Caki2 (cell line): ENCODE measurements around the gene TAGLN2. TPM values are rescaled to one million over a fixed set of nuclear protein-coding genes. Genes with fewer than 3 reads are reported as not detected.

Experiments
- DNase-seq: peaks from one replicate; pipeline ENCODE4 v3.0.0-alpha.2; 2015; ENCODE audit warnings: low read depth
- in situ Hi-C: cut with HindIII; loops from 2 replicates; pipeline ENCODE4 v1.10.0; 2016; ENCODE audit warnings: low sequenced_read_pairs, low pct_unique_long_range_greater_than_20kb, mixed read lengths
- total RNA-seq: library from RNA; depleted of rRNA; stranded (reverse); fragments of >200 nt; shearing (Covaris generic); gene quantifications from 2 replicates; pipeline ENCODE4 v1.2.3, GENCODE V29; 2014; ENCODE audit warnings: low replicate concordance

TAGLN2 gene
- total RNA-seq, 1 experiment from 2014 or later = 758 TPM

DNA sequence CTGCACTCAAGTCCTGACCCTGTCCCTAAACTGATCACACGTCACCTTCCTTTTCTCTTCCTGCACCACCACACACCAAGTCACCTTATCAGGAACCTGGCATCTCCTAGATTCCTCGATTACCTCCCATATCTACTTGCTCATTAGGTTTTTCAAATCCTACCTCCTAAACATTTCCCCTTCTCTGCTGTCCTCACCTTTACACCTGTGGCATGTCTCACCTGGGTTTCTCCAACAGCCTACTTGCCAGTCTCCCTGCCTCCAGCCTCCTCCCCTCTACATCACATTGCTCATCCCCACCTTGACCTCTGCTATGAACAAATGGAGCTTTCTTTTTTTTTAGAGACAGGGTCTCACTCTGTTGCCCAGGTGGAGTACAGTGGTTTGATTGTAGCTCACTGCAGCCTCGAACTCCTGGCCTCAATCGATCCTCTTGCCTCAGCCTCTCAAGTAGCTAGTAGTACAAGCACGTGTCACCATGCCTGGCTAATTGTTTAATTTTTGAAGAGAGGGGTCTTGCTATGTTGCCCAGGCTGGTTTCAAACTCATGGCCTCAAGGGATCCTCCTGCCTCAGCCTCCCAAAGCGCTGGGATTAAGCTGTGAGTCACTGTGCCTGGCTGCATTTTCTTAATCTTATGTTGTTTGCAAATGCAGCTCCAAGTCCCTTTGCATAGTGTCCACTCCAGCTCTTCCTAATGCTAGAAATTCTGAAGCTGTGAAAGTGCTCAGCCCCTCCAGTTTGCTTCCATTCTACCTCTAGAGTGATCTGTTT, 13.8 kb upstream of the TAGLN2 start:
- in situ Hi-C loops = no loop called here
- DNase-seq = no peak

DNA sequence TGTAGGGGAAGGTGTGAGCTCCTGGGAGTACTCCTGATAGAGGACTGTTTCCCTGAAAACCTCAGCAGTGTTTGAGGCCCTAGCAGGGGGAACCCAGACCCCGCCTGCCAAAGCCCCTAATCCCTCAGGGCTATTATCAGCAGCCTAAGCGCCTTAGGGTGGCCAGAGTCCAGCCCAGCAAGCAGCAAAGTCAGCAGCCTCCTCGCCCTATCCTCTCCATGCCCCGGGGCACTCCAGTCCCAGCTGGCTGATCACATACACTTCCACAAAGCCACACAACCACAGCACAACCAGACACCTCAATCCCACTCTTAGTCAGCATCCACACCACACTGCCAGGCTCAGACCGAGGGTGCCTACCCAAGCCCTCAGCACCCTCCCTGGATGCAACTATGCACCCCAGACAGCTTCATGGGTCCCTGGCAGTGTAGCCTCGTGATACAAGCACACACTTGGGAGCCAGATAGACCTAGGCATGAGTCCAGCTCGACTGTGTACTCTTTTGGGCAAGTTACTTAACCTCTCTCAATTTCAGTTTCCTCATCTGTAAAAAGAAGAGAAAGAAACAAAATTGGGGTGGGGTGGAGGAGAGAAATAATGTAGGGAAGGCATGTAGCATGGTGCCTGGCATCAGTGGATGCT, 13.0 kb upstream of the TAGLN2 start:
- no peak for DNase-seq
- in situ Hi-C loops = no loop called here

DNA sequence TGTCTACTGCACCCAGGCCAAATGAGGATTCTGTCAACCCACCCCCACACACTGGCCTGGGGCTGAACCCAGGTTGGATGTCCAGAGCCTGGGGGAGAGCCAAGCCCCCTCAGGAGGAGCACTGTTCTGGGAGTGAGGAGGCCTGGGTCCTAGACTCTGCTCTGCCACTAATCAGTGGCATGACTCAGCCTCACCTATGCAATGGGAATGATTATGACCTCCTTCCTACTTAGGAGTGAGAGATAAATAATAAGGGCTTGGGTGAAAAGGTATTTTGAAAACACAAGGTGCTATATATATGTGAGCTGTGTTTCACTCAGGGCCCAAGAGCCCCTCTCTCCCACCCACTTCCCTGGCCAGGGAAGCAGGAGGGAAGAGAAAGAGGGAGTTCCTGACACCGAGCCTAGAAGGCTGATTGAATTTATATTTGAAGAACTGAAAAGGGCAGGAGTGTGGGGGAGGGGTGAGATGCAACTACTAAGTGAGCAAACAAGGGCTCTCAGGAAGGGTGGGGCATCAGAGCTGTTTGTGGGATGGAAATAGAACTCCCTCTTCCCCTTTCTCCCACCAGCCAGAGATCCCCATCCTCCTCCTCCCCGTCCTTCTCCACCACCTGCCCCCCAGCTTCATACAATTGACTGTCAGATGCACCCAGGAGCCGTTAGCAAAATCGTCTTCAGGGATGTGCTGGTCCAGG, 11.9 kb upstream of the TAGLN2 start:
- in situ Hi-C loops = no loop called here
- no peak for DNase-seq

DNA sequence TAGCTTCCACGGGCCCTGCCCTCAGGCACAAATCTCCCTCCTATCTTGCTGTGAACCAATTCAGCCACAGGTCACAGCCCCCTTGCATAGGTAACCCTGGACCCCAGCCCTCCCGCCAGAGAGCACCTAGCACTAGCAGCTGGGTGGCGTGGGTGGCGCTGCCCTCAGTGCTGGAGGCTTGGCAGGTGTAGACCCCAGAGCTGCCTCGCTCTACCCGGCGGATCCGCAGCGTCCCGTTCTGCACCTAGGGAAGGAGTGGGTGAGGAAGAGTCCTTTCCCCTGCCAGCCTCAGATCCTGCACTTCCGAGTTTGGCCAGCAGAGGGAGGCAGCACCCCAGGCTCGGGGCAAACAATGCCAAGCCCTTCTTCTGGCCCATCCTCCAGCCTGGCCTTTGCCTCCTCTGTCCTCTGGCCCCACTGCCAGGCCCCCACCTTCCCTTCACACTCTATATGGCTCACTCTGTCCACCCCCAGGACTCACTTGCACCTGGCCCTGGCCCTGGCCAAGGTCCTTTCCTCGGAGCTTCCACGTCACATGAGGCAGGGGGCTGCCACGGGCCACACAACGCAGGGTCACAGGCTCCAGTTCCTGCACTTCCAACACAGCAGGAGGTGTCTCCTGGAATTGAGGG, 11.1 kb upstream of the TAGLN2 start:
- in situ Hi-C loops = no loop called here
- peak; percentile 45 for DNase-seq

DNA sequence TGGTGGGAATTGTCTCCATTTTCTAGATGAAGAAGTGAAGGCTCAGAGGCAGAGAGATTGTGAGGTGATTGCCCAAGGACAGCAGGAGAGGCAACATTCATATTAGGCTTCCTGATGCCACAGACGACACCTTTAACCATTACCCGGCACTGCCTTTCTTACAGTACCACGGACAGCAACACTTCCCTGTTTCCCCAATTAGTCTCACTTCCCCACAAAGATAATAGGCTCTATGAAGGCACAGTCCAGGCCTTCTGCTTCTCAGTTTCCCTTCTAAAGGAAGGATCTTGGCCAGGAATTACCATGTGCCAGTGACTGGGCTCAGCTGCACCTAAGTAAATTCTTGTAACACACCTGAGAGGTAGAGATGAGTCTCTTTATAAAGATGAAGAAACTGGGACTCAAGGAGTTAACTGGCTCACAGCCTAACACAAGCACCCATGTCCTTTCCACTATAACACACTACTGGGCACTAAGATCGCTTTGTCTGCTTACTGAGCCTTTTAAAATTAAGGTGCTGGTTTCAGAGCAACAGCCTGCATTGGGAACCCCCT, 10.5 kb upstream of the TAGLN2 start:
- no peak for DNase-seq
- in situ Hi-C loops = no loop called here

DNA sequence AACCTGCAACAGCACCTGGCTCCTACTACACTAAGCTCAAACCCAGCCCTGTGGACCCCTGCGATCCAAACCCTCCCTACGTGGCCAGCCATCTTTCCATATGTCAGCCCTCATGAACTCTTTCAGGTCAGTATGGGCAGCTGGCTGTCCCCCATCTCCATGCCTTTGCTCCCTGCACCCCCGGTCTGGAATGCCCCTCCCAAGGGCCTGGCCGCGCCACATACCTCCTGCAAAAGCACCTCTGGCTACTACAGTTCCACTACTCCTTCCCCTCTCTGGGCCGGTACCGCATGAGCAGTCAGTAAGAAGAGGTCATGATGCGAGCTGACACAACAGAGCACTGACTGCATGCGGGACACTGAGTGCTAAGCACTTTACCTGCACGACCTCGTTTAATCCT, 10.0 kb upstream of the TAGLN2 start:
- in situ Hi-C loops = no loop called here
- DNase-seq = no peak

DNA sequence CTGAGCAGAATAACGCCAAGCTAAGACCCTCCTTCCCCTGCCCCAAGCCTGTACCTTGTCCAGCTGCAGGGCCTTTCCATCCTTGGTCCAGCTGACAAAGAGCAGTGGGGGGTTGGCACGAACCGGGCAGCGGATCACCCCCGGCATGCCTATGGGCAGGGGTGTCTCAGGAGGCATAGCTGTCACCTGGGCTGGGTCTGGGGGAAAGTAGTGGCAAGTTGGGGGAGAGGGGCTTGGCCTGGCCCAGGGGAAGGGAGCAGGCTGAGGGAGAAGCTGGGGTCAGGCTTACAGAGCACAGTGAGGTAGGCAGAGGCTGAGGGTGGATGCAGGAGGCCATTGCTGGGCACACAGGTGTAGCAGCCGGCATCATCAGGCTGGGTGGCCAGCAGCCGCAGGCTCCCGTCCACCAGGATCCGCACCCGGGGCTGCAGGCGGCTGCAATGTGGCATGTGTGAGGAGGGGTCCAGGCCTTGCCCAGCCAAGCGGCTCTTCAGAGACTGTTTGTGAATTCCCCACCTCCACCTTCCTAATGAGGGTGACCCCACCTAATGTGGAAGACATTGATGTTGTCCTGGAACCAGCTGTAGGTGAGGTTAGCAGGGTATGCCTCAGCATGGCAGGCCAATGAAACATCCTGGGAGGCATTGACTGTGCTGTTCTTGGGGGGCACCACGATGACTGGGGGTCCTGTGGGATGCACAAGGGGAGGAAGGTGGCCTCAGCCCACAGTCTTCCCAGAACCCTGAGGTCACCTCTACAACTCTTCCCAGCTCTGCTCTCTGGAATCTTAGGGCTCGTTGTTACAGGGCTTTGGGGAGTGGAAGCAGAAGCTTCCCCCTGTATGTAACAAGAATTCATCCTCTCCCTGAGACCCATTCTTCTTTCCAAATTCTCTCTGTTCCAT, 9.1 kb upstream of the TAGLN2 start:
- in situ Hi-C loops = no loop called here
- DNase-seq = no peak

DNA sequence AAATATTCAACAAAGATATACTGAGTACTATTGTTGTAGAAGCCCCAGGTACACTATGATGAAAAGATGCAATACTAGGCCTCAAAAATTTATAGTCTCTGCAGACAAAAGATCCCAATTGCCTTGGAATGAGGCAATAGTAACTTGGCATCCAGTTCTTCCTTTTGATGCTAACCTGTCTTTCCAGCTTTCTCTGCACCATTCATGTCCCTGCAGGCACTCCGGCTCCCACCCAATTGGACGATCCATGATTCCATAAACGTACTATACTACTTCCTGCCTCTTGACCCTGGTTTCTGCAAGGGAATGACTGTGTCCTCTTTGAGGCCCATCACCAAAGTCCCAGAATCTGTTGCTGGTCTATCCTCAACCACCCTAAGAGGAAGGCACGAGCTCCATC, 8.0 kb upstream of the TAGLN2 start:
- in situ Hi-C loops = no loop called here
- DNase-seq = no peak

DNA sequence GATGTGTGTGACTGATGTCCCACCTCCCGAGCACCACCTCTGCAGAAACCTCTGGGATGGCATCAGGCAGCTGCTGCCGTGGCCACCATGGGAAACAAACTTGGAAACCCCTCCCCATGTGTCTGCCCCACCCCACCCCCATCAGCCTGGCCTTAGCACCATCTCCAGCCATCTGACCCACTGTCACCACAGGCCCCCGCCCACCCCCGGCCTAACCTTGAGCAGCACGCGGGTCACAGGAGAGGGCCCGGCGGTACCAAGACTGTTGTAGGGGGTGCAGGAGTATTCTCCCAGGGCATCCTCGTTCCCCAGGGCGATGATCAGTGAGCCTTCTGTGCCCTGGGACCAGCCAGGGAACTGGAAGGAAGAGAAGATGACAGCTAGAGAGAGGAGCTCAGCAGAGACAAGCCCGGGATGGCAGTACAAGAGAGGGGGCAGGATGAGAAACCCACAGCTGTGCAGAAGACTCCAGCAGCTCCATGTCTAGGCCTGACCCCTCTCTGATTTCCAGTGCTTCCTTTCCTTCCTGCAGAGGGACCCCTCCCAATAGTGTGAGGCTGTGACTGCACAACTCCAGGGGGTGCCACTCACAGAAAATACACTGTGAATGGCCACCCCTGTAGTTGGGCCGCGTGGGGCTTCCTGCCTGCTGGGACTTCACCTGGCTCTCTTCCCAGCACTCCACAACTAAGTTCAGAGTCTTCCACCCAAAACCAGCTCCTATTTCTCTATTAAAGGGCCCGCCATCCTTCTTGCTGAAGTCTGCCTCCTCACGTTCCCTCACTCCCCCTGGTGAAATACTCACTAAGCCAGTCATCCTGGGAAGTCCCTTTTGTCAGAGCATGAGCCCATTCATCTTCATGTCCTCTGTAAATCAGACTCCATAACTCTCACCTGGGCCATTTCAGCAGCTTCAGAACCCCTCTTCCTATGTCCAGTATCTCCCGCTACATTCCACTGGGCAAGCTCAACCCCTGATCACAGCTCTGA, 7.3 kb upstream of the TAGLN2 start:
- in situ Hi-C loops = no loop called here
- no peak for DNase-seq

DNA sequence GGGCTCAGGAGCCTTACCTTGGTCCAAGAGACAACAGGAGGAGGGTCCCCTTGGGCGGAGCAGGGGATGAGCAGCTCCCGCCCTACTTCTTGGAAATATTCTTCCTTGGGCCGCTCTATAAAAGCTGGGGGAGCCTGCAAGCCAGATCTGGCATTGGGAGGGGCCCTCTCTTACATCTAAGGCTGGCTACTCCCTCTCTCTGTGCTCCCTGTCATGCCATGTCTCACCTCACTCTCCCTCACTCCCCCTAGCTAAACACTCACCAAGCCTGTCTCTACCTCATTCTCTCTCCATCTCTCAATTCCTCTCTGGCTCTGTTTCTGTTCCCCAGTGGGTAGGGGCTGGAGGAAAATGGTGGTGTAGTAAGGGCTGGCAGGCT, 6.5 kb upstream of the TAGLN2 start:
- in situ Hi-C loops = no loop called here
- DNase-seq = no peak

DNA sequence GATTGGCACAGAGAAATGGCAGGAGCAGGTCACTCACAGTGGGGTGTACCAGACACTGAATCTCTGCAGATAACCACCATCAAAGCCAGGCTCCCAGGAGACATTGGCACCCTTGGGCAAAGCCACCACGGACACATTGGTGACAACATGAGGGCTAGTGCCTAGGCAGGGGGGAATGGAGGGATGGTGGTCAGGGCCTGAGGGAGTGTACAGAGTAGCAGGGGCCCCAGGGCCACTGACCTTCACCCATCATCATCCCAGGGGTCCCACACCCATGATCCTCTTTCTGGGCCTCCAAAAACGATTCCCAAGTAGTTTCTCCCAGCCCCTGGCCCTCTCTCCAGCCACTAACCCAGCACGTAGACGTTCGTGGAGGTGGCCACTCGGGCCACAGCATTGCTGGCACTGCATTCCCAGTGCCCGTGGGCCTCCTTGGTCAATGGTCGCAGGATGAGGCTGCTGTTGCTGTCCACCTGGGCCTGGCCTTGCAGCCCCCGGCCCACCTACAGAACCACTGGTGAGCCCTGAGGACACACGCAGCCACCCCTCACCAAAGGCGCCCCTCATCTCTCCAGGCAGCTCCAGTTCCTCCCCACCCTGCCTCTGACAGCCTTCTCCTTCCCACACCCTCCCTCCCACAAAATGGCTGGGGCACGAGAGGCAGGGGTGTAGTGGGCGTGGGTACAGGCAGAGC, 5.9 kb upstream of the TAGLN2 start:
- no peak for DNase-seq
- in situ Hi-C loops = no loop called here

DNA sequence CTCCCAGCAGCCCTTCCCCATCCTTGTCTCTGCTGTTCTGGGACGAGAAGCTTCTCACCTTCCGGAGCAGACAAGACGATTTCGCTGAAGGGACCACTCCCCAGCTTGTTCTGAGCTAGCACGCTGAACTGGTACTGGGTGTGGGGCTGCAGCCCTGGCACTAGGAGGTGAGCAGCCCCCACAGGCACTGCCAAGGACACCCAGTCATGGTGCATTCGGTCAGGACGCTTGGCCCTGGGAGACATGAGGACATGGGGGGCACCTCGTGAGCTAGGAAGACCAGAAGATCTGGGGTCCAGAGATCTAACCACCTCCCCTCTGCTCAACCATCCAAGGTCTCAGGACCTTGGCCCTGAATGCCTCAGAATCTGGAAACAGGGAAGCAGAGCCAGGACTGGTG, 5.3 kb upstream of the TAGLN2 start:
- no peak for DNase-seq
- in situ Hi-C loops = no loop called here

DNA sequence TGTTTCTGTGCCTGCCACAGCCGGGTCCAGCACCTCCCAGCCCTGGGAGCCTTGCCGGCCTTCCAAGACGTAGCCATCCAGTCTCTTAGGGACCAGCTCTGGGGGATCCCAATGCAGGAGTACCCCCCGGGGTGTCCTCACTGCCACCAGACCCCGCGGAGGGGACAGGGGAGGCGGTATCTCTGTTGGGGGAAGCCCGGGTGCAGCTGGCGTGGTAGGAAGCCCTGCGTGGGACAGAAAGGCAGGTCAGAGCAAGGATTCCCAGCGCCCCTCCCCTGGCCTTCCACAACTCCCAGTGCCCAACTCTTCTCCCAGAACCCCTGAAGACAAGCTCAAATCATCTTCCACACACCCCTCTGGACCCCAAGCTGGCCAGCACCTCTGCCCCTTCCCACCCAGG, 4.9 kb upstream of the TAGLN2 start:
- in situ Hi-C loops = no loop called here

DNA sequence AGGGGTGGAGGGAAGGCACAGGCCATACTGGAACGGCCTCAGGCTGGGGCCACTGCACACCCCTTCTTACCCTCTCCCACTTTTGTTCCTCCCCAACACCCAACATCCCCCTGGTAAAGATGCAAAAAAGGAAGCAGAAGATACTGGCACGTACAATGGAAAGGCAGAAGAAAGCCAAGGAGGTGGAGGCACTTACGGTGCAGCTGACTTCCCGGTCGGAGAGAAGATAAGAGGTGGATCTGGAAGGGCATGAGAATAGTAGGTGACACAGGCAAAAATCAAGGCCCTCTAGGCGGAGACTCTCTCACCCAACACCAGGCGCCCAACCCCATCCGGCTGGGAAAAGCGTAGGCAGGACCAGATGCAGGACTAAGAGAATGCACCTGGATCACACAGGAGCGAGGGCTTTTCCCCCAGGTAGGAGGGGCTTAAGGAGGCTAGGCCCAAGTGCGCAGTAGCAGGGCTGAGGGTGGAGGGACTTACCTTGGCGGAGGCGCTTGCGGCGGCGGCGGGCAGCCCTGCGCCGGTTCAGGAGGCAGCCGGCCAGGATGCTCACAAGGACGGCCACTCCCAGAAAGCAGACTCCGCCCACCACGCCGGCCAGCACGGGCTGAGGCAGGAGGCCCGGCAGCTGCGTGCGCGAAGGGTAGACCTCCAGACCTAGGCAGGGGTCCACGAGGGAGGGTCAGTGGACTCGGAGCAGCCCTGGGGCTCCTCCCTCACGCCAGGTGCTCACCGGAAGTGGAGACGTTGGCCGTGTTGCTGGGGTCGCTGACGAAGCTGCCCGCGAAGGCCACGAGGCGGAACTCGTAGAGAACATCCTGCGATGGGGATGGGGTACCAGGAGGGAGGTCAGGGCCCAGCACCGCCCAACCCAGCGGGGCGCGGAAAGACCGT, 4.1 kb upstream of the TAGLN2 start:
- in situ Hi-C loops = no loop called here
- DNase-seq = no peak

More for the DNA sequence above, 4.9 kb upstream of the TAGLN2 start:
- no peak for DNase-seq

DNA sequence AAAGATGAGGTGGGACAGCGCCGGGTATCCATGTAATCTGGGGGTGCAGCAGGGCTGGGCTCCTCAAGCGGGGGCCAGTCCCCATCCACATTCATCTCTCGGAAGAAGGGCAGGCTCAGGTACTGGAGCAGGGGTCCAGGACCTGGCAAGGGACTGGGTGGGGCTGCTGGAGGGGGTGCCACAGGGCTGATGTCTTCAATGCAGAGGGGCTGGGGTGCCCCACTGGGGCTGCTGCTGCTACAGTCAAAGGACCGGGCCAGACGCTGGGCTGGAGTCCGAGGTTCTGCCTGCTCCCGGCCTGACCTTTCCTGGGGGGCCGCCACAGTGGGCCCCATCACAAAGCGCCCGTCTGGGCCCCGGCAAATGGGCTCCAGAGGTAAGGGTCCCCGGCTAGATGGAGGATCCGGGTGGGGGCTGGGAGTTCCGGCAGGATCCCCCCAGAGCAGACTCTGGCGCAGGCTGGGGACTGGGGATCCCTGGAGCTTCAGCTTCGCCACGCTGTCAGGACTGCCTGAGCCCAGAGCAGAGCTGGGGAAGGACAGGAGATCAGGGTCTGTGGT, 3.3 kb upstream of the TAGLN2 start:
- in situ Hi-C loops = no loop called here
- no peak for DNase-seq
